SH-SY5Y (cell line): ENCODE measurements around the gene SMC1B.

Experiments
- GATA2 ChIP-seq: IDR thresholded peaks from 2 replicates; pipeline ENCODE4 v1.6.1; 2011; ENCODE audit warnings: mild to moderate bottlenecking, low read depth, low read length
- GATA3 ChIP-seq: IDR thresholded peaks from 2 replicates; pipeline ENCODE4 v1.6.1; 2011; ENCODE audit warnings: low read depth, mild to moderate bottlenecking, low read length, moderate library complexity

- TF ChIP-seq GATA2: no peak
- no peak for TF ChIP-seq GATA3
Observed at GRCh38 chr22:45444168-45444567, 30.8 kb upstream of the SMC1B start.
